A673 (cell line): ENCODE data around the gene NPHP1.

Source experiments
- EZH2 ChIP-seq: fragments of 200-600 bp; sonication (generic); IDR thresholded peaks from 2 replicates; pipeline ENCODE4 v1.6.1; 2017; ENCODE audit warnings: borderline replicate concordance, low read depth, mild to moderate bottlenecking, mixed read lengths, antibody characterized with exemption, low read length; ENCODE audit not compliant: poor library complexity, severe bottlenecking
- TF ChIP-seq, protein P1 (sequence below): fragments of 300-800, 200-600 bp; sonication (generic); conservative IDR thresholded peaks from 2 replicates; pipeline ENCODE4 v1.5.1; 2017; ENCODE audit warnings: low read depth, mild to moderate bottlenecking, antibody characterized with exemption, low read length, moderate library complexity, mixed read lengths

DNA sequence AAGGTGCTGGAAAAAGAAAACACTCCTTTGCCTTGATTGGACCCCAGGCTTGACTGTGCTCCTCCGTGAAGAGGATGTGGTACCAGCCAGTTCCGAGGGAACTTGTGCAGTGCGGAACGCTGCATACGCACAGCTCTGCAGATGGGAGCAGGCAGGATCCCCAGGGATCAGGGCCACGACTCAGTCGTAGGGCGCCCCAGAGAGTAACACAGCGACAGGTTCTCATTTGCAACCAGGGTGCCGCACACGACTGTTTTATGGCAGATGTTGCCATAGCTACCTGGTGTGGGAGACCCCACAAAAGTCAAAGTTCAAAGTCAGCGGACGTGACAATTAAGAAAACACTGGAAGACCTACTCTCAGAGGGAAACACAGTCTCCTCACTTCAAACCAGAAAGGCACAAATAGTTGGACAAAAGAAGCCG lies 90.0 kb downstream of the NPHP1 start:
- TF ChIP-seq, protein P1, sequence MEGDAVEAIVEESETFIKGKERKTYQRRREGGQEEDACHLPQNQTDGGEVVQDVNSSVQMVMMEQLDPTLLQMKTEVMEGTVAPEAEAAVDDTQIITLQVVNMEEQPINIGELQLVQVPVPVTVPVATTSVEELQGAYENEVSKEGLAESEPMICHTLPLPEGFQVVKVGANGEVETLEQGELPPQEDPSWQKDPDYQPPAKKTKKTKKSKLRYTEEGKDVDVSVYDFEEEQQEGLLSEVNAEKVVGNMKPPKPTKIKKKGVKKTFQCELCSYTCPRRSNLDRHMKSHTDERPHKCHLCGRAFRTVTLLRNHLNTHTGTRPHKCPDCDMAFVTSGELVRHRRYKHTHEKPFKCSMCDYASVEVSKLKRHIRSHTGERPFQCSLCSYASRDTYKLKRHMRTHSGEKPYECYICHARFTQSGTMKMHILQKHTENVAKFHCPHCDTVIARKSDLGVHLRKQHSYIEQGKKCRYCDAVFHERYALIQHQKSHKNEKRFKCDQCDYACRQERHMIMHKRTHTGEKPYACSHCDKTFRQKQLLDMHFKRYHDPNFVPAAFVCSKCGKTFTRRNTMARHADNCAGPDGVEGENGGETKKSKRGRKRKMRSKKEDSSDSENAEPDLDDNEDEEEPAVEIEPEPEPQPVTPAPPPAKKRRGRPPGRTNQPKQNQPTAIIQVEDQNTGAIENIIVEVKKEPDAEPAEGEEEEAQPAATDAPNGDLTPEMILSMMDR = no peak
- TF ChIP-seq EZH2 = no peak
